Endothelial cell (in vitro differentiated cells): ENCODE measurements around the gene KRT36. TPM values are rescaled to one million over a fixed set of nuclear protein-coding genes. Genes with fewer than 3 reads are reported as not detected.

Source experiments
- DNase-seq: peaks from one replicate; pipeline ENCODE4 v3.0.0; 2021; ENCODE audit warnings: low spot score
- H3K27ac Mint-ChIP-seq: one replicate; pipeline ENCODE4 v1.8.0; 2021; ENCODE audit warnings: mixed read lengths, inconsistent platforms; ENCODE audit not compliant: unreplicated experiment
- H3K27me3 Mint-ChIP-seq: one replicate; pipeline ENCODE4 v1.8.0; 2021; ENCODE audit warnings: mild to moderate bottlenecking, moderate library complexity, mixed read lengths, inconsistent platforms; ENCODE audit not compliant: unreplicated experiment
- H3K36me3 Mint-ChIP-seq: one replicate; pipeline ENCODE4 v1.8.0; 2021; ENCODE audit warnings: mild to moderate bottlenecking, low read depth, mixed read lengths, inconsistent platforms; ENCODE audit not compliant: unreplicated experiment
- H3K4me1 Mint-ChIP-seq: one replicate; pipeline ENCODE4 v1.8.0; 2021; ENCODE audit warnings: mild to moderate bottlenecking, mixed read lengths, inconsistent platforms; ENCODE audit not compliant: unreplicated experiment
- H3K4me3 Mint-ChIP-seq: one replicate; pipeline ENCODE4 v1.8.0; 2021; ENCODE audit warnings: mild to moderate bottlenecking, mixed read lengths, inconsistent platforms; ENCODE audit not compliant: unreplicated experiment
- H3K9me3 Mint-ChIP-seq: one replicate; pipeline ENCODE4 v1.8.0; 2021; ENCODE audit warnings: mixed read lengths, inconsistent platforms; ENCODE audit not compliant: unreplicated experiment
- total RNA-seq: library from RNA; stranded (reverse); fragmentation: NEBNext Ultra II Directional; extraction: Animal tissue kit (Norgen Biotek cat#: 25700); gene quantifications from one replicate; pipeline ENCODE4 v1.2.1, GENCODE V29; 2021; ENCODE audit not compliant: unreplicated experiment
- TF ChIP-seq, protein P1 (sequence below): fragments of 200-600 bp; sonication (generic); IDR thresholded peaks from one replicate; pipeline ENCODE4 v1.5.0; 2021; ENCODE audit warnings: antibody characterized with exemption; ENCODE audit not compliant: unreplicated experiment

Gene KRT36
- total RNA-seq, 1 donor from 2014 or later, result not detected

DNA sequence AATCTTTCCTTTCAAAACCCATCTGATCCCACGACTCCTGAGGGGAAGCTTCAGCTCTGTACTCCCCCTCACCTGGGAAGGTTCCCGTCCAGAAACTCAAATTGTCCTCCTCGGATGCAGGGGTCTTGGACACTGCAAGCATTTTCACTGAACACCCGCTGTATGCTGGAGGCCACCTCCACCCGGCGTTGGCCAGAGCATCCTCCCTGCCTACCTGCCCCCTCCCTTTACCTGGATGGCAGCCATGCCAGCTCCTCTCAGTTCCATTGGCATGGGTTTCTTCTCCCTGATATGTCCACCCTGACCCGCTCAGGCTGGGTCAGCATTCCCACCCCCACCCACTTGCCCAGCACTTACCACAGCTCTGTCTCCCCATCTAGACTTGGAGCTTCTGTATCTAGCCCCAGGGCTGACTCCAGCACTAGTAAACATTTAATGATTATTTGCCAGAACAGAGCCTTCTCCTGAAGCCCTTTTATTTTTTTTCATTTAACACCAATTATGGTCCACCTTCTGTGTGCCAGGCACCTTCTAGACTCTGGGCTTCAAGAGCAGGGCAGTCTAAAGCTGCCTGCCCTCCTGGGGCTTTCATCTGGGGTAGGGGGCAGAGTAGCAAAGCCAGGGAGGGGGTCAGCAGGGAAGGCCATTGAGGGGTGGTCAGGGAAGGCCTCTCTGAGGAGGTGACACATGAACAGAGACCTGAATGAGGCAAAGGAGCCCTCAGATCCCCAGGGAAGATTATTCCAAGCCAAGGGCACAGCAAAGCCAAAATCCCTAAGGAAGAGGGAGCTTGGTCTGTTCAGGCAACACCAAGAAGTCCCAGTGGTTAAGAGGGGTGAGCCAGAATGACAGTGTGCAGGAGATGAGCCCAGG is 47.3 kb upstream of the KRT36 start:
- H3K27ac Mint-ChIP-seq, result no peak overlapping the region
- H3K27me3 Mint-ChIP-seq, result peaks cover 6% of the 10 kb centered on the region
- no peaks in the 10 kb centered on the region for H3K36me3 Mint-ChIP-seq
- no peaks in the 10 kb centered on the region for H3K4me1 Mint-ChIP-seq
- TF ChIP-seq, protein P1, sequence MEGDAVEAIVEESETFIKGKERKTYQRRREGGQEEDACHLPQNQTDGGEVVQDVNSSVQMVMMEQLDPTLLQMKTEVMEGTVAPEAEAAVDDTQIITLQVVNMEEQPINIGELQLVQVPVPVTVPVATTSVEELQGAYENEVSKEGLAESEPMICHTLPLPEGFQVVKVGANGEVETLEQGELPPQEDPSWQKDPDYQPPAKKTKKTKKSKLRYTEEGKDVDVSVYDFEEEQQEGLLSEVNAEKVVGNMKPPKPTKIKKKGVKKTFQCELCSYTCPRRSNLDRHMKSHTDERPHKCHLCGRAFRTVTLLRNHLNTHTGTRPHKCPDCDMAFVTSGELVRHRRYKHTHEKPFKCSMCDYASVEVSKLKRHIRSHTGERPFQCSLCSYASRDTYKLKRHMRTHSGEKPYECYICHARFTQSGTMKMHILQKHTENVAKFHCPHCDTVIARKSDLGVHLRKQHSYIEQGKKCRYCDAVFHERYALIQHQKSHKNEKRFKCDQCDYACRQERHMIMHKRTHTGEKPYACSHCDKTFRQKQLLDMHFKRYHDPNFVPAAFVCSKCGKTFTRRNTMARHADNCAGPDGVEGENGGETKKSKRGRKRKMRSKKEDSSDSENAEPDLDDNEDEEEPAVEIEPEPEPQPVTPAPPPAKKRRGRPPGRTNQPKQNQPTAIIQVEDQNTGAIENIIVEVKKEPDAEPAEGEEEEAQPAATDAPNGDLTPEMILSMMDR, result no peak
- no peak for DNase-seq
- H3K4me3 Mint-ChIP-seq, result no peak overlapping the region
- no peaks in the 10 kb centered on the region for H3K9me3 Mint-ChIP-seq

DNA sequence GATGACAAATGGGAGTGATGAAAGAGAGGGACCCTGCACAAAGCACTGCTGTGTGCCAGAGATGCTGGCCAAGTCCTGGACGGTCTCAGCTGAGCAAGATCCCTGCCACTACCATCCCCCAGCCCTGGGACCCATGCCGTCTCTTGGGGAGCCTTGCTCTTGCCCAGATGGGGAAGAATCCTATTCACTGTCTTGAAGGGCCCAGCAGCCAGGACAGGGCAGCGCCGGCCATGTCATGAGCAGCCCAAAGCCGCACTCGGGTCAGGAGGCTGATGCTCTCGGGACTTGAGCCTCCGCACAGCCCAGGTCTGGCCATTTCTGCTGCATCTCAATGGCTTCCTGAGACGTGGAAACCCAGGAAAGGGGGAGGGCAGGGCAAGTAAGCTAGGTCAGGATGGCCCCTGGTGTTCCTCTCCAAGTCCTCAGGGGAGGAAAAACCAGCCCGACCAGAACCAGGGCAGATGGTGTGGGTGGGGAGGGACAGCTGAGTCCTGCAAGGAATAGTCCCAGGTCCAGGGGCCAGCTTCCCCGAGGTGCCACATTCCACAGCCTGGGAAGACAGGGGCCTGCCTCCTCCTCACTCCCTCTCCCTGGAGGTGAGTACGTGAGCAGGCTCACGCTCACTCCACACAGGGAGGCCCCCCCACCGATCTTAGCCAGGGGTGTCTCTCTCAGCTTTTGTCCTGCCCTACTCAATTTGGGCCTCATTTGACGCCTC is 46.2 kb upstream of the KRT36 start:
- Mint-ChIP-seq H3K4me1 (no peaks in the 10 kb centered on the region), H3K4me3 (no peak overlapping the region), H3K36me3 (no peaks in the 10 kb centered on the region), H3K27ac (no peak overlapping the region), H3K9me3 (no peaks in the 10 kb centered on the region), H3K27me3 (peaks cover 6% of the 10 kb centered on the region)
- no peak for DNase-seq
- TF ChIP-seq, protein P1, result no peak

DNA sequence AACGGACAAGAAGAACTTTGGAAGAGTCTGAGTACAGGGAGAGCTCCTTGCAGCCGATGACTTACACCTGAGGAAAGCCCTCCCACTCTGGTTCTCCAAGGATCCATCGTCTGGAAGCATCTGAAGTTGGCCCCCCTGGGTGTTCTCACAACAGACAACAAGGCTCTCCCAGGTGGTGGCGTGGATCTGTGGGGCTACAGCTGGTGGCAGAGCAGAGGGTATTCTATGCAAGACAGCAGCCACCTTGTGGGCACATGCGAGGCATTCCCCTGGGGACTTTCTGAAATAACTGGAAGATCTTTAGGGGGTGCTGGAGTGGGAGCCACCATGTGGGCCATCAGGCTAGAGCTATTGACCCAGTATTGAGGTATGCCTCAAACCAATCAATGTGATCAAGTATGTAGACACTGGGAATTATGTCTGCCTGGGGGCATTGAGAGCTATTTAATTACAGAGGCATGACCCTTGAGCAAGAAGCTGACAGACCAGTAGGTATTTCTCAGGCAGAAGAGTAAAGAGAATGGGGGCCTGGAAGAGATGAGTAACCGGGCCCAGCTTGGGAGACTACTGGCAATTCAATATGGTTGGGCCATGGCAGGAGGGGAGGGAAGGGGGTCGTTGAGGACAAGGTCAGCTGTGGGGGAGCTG is 45.3 kb upstream of the KRT36 start:
- Mint-ChIP-seq H3K4me1 (no peaks in the 10 kb centered on the region), H3K27me3 (peaks cover 6% of the 10 kb centered on the region), H3K36me3 (no peaks in the 10 kb centered on the region), H3K9me3 (no peaks in the 10 kb centered on the region), H3K27ac (peak overlapping the region; percentile 15), H3K4me3 (no peak overlapping the region)
- TF ChIP-seq, protein P1, result no peak
- no peak for DNase-seq

DNA sequence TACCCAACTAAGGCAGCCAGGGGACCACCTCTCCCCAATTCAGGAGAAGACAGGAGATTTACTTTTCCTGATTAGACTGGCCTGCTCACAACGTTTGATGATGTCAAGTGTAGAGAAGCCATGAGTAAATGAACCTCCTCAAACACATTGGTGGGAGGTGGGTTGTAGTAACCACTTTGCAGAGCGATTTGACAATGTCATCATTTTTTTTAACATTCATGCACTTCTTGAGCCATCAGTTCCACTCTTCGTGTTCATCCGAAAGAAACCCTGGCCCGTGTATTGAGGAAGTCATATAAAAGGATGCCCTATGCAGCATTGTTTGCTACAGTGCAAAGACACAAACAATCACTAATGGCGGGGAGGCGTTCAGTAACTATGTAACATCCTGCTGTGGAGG is 43.9 kb upstream of the KRT36 start:
- Mint-ChIP-seq H3K4me1 (no peaks in the 10 kb centered on the region), H3K36me3 (no peaks in the 10 kb centered on the region), H3K4me3 (no peak overlapping the region), H3K27me3 (peaks cover 14% of the 10 kb centered on the region), H3K27ac (no peak overlapping the region), H3K9me3 (no peaks in the 10 kb centered on the region)
- no peak for DNase-seq
- TF ChIP-seq, protein P1, result no peak
